Left ventricle myocardium superior (tissue), 1 donor: Measurements from ENCODE around the gene VTI1A. TPM values are rescaled to one million over a fixed set of nuclear protein-coding genes. Genes with fewer than 3 reads are reported as not detected.

Experiments used
- ATAC-seq: fragments of 200-7000 bp; cut with Tn5 transposase; one replicate; pipeline ENCODE4 v1.9.1; 2020; ENCODE audit warnings: mild to moderate bottlenecking, moderate library complexity
- DNase-seq: peaks from one replicate; pipeline ENCODE4 v3.0.0-alpha.2; 2020
- intact Hi-C: fragments of 100-400 bp; cut with micrococcal nuclease; formaldehyde crosslinking; loops from one replicate; pipeline ENCODE4 v1.11.0; 2022
- total RNA-seq: library from RNA; stranded (reverse); fragmentation: NEBNext Ultra II Directional; extraction: Animal tissue kit (Norgen Biotek cat#: 25700); gene quantifications from one replicate; pipeline ENCODE4 v1.2.1, GENCODE V29; 2021
- donor health status: DM: no; HTN: yes; CAD: no; lungs with severe emphysema.

The VTI1A gene
- total RNA-seq, 1 donor from 2014 or later: 22.9 TPM

- ATAC-seq: no peak
- intact Hi-C loops: no loop called here
- no peak for DNase-seq
Observed at GRCh38 chr10:112801748-112802147, 354.7 kb downstream of the VTI1A start.

GRCh38 chr10:112802411-112803022 lies 355.5 kb downstream of the VTI1A start:
- ATAC-seq (no peak), DNase-seq (no peak)
- intact Hi-C loops: no loop called here

GRCh38 chr10:112803961-112804401 lies 357.0 kb downstream of the VTI1A start:
- intact Hi-C loops: no loop called here
- DNase-seq (no peak), ATAC-seq (no peak)

DNA sequence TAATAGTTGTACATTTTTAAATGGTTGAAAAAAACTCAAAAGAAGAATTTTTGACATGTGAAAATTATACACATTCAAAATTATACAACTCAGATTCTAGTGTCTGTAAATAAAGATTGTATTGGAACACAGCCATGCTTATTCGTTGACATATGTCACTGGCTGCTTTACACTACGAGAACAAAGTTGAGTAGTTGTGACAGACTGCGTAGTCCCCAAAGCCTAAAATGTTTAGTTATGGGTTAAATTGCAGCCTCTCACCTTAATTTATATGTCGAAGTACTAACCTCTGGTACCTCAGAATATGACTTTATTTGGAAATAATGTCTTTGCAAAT lies 358.2 kb downstream of the VTI1A start:
- intact Hi-C loops: no loop called here
- no peak for DNase-seq
- no peak for ATAC-seq

- no peak for ATAC-seq
- DNase-seq: no peak
- intact Hi-C loops: no loop called here
Observed at GRCh38 chr10:112805701-112806100, 358.7 kb downstream of the VTI1A start.

DNA sequence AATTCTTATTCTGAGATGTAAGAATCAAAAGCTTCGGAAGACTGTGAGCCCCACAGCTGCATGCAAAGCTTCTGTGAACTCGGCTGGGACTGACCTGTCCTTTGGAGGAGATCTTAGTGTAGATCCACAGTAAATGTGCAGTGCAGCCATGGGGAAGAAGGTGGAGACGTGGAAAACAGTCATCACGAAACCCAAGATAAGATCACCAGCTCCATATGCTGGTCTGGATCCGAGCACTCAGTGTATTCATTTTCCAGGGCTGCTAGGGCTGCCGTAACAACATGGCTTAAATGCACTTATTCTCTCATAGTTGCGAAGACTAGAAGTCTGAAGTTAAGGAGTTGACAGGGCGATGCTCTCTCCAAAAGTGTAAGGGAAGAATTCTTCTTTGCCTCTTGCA lies 360.0 kb downstream of the VTI1A start:
- ATAC-seq: no peak
- no peak for DNase-seq
- intact Hi-C loops: no loop called here

DNA sequence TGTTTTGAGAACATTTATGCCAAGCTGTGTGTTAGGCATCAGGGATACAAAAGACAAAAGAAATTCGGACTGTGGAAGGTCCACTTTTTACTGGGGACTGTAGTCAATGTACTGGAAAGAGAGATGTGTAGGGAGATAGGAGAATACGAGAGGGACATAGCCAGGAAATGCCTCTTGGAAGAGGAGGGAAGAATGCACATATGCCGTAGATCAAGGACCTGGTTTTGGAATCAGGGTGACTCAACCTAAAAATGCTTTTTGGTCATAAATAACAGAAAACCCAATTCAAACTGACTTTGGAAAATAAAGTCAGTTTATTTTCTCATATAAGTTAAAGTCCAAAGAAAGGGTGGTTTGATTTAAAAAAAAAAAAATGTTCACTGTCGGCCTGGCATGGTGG lies 362.7 kb downstream of the VTI1A start:
- no peak for ATAC-seq
- no peak for DNase-seq
- intact Hi-C loops: loop anchor here (10.0 kb wide), 1 partner anchor 315 kb away; no protein-coding TSS in a partner anchor

DNA sequence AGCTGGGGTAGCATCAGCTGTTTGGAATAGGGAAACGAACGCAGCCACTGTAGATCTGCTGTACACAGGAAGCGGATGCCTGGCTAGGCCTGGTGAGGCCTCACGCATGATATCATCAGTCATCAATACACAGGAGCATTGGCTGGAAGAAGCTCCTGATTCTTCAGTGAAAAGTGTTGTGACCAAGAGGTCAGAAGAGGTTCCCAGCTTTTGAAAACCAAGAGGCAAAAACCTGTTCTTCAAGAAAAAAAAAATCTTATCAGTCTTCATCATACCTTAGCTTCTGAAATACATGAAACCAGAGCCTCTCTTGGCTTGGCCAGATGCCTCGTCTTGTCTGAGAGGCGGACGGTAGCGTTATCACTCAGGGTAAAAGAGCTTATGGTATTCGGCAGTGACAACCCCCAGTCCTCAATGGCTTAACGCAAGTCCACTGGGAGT lies 363.7 kb downstream of the VTI1A start:
- ATAC-seq (no peak), DNase-seq (no peak)
- intact Hi-C loops: loop anchor here (10.0 kb wide), 1 partner anchor 314 kb away; no protein-coding TSS in a partner anchor

GRCh38 chr10:112811741-112812551 lies 364.9 kb downstream of the VTI1A start:
- peak; percentile 29 for ATAC-seq
- intact Hi-C loops: loop anchor here (10.0 kb wide), 1 partner anchor 313 kb away; no protein-coding TSS in a partner anchor
- no peak for DNase-seq

DNA sequence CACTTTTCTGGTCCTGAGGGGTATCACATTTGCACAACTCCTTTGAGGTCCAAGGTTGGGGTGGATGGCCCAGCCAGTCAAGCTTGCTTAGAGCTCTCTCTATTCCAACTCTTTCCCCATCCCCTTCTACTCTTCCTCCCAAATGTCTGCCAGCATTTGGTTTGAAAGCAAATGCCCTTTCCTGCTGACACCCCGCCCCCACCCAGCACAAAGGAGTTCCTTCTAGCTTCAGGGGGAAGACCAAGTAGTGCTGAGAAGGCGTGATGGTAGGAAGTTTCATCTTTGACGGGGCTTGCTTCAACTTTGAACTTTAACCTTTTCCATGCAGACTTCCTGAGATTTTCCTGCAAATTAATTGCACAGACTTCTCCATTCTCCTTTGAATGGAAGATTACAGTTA lies 365.6 kb downstream of the VTI1A start:
- intact Hi-C loops: loop anchor here (10.0 kb wide), 1 partner anchor 312 kb away; no protein-coding TSS in a partner anchor
- DNase-seq (no peak), ATAC-seq (no peak)

DNA sequence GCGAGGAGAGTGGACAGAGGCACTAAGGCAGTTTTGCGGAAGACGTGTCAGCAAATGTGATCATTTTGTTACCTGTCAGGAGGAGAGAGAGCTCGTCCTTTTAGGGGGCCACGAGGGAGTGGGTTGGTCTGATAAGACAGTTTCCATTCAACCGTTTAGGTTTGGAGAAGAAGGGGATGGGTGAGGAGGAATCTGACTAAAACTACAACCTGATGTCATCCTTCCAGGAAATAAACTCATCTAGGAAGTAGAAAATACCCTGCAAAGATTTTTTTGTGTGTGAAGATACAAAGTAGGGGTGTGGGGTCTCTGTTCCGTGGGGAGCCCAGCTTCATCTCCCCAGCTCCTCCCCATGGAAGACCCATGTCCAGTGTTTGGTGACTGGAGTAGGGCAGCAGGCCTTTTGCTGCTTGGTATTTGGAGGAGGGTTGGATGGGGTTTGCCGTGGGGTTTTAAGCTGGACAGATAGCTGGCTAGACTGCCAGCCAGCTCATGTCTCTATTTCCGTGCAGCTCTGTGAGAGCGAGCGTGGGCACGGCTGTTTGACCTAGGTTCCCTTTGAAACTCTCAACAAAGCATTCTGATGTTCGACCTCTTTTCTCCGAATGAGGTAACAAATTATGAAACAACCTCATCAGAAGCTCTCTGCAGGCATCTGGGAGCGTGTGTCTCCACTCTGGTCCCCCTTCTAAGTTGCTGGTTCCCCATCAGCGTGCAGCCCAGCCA lies 367.0 kb downstream of the VTI1A start:
- DNase-seq (no peak), ATAC-seq (no peak)
- intact Hi-C loops: loop anchor here (10.0 kb wide), 1 partner anchor 311 kb away; no protein-coding TSS in a partner anchor

GRCh38 chr10:112815269-112816032 lies 368.4 kb downstream of the VTI1A start:
- intact Hi-C loops: loop anchor here (10.0 kb wide), 1 partner anchor 309 kb away; no protein-coding TSS in a partner anchor
- ATAC-seq (peak; percentile 39), DNase-seq (no peak)

GRCh38 chr10:112816033-112816430 lies 369.0 kb downstream of the VTI1A start:
- ATAC-seq (no peak), DNase-seq (no peak)
- intact Hi-C loops: loop anchor here (10.0 kb wide), 1 partner anchor 309 kb away; no protein-coding TSS in a partner anchor

DNA sequence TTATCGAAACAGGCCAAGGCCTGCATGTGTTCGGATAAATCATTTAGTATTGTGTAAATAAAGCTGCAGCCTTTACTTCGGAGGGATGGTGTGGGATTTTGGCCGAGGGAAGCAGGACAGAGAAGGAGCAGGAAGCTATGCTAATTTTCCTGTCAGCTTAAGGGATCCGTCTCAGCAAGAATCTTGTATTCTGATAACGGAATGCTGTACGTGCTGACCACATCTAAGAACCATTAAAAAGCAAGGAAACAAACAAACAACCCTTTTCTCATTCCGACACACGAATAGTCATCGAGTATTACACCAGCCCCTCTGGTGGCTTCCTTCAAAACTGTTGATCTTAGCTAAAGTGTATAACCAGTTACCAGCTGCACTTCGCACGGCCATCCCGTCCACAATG lies 369.9 kb downstream of the VTI1A start:
- intact Hi-C loops: loop anchor here (10.0 kb wide), 1 partner anchor 308 kb away; no protein-coding TSS in a partner anchor
- ATAC-seq (peak; percentile 14), DNase-seq (no peak)

DNA sequence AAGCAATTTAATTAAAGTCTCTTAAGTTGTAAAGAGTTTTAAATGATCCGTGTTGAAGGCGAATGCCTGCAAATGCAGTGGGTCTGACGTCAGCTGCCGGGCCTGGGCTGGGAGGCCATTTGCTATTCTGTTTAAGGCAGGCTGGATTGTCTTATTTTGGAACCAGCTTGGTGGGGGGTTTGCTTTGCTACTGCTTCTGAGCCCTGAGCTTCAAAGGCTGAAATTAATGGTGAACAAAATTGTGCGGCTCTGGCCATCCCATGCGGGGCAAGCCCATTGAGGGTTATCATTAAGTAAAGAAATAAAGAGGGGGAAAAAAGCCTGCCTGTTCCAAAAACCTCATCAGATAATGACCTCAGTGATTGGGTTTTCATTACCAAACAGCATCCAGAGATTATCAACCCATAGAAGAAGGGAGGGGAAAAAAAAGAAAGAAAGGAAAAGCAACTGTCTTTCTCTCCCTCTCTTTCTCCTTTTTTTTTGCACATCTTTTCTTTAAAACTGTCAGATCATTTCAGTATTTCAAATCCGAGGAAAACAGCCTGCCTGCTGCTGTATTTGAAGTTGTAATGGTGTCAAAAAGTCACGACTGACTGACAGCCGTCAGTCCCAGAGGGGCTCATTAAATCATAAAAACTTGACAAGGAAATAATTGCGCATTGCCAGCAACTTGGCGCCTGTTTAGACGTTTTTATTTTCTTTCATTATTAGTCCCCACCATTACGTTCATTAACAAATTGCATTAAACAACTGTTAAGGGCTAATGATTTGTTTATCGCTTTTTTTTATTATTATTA lies 371.2 kb downstream of the VTI1A start:
- intact Hi-C loops: loop anchor here (10.0 kb wide), 1 partner anchor 307 kb away; no protein-coding TSS in a partner anchor
- DNase-seq: no peak
- ATAC-seq: no peak

DNA sequence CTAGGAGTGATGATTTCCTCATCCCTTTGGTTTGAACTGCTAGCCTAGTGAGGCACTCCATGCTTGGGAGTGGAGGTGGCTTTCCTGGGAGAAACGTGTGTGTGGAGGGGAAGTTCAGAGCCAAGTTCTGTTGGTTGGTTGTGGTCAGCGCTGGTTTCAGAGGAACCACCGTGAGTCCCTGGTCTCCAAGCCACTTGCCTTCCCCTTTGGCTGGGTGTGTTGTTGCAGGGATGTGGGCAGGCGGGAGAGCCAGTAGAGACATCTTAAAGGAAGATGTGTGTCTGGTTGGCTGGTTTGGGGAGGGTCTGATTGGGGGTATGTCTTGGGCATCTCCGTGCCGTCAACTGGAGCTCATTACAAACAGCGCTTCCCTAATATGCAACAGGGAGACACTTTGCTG lies 372.2 kb downstream of the VTI1A start:
- no peak for DNase-seq
- no peak for ATAC-seq
- intact Hi-C loops: loop anchor here (10.0 kb wide), 1 partner anchor 306 kb away; no protein-coding TSS in a partner anchor

DNA sequence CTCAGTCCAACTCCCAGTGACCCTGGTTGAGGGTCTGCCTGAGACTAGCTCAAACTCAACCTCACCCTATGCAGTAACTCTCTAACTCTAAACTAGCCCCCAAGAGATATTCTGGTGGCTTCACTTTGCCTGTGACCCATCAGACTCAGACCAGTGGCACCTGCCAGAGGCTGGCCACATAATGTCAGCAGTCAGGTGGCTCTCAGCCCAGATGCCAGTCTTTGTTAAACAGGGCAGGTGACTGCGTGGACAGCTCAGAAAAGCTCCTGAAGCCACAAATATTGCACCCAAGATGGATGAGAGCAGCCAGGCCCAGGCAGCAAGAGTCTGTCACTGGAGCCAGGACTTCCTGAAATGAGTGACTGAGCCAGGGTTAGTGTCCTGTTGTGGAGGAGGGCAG lies 373.3 kb downstream of the VTI1A start:
- ATAC-seq (no peak), DNase-seq (no peak)
- intact Hi-C loops: no loop called here

DNA sequence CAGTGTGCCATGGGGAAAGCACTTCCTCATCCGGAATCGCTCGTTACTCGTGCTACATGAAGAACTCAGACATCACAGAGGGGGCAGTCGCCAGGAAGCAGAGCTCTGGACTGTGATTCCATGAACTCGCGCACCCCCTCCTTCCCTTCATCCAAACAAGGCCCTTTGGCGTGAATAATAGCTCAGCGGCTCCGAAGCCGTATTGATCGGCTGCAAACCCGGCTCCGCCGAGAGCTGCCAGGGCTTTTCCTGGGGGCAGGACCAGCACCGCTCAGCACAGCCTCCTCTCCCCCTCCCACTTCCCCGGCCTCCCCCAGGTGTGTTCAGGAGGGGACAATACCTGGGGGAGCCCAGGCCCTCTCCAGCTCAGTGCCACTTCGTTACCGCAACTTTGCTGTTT lies 374.0 kb downstream of the VTI1A start:
- no peak for DNase-seq
- ATAC-seq: no peak
- intact Hi-C loops: no loop called here
